Body of pancreas (tissue), 4 donors: ENCODE measurements around the gene PYDC1.

Source experiments
- POLR2A ChIP-seq, 3 donors: fragments of 450-650 bp; IDR thresholded peaks; one replicate each; pipeline ENCODE4 v1.6.1; 2016; ENCODE audit warnings: antibody characterized with exemption in 3 of 3, mild to moderate bottlenecking in 2 of 3
- TF ChIP-seq, protein P1 (sequence below), 7 experiments: fragments of 450-650 bp in 4 of 7; fragments of 200-600 bp in 3 of 7; sonication (generic) in 3 of 7; IDR thresholded peaks; one replicate each; pipeline ENCODE4 v1.5.1; 2016 to 2019; ENCODE audit warnings: antibody characterized with exemption in 7 of 7

DNA sequence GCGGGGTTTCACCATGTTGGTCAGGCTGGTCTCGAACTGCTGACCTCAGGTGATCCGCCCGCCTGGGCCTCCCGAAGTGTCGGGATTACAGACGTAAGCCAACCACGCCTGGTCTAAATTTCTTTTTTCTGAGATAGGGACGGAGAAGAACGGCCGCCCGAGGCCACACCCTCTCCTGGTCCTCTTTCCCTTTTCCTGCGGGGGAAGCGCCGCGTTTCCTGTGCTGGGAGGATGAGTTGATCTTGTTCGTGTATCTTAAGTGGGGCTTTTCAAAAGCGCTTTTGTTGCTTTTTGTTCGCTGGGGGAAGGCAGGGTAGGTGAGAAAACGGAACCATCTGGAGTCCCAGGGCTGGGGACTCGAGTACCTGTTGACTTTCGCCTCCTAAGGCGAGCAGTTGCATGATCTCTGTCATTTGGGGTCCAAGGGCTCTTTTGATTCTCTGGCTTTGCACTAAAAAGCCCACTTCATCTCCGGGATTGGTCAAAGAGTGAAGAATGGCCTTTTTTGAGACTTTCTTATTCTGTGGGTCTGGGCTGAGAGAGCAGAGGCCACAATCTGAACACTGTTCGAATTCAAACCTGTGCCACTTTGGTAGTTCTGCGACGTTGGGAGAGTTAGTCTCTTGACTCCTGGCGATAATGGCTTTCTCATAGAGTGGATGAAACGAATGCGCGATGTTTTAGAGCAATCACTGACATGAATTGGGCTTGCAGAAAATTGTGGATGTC lies 35.7 kb downstream of the PYDC1 start:
- TF ChIP-seq, protein P1, sequence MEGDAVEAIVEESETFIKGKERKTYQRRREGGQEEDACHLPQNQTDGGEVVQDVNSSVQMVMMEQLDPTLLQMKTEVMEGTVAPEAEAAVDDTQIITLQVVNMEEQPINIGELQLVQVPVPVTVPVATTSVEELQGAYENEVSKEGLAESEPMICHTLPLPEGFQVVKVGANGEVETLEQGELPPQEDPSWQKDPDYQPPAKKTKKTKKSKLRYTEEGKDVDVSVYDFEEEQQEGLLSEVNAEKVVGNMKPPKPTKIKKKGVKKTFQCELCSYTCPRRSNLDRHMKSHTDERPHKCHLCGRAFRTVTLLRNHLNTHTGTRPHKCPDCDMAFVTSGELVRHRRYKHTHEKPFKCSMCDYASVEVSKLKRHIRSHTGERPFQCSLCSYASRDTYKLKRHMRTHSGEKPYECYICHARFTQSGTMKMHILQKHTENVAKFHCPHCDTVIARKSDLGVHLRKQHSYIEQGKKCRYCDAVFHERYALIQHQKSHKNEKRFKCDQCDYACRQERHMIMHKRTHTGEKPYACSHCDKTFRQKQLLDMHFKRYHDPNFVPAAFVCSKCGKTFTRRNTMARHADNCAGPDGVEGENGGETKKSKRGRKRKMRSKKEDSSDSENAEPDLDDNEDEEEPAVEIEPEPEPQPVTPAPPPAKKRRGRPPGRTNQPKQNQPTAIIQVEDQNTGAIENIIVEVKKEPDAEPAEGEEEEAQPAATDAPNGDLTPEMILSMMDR (IDR thresholded peaks at IDR 0.05): no peak
- no peak for TF ChIP-seq POLR2A (IDR thresholded peaks at IDR 0.05)
